GM18508 (cell line): ENCODE measurements around the gene TRDN.

Source experiments
- ATAC-seq: cut with Tn5 transposase; IDR thresholded peaks from one replicate; pipeline ENCODE4 v1.9.1; 2021; ENCODE audit warnings: moderate number of reproducible peaks; ENCODE audit not compliant: insufficient read depth, unreplicated experiment

TRDN gene

GRCh38 chr6:123636782-123637181, at the start of gene TRDN:
Gene TRDN, minus strand, starts transcription at chr6:123636950. Its CDS starts 175 bp downstream, at chr6:123636775.
- no peak for ATAC-seq

GRCh38 chr6:123681957-123682462, 45.3 kb upstream of the TRDN start:
- ATAC-seq, result no peak

- ATAC-seq, result no peak
These were observed 41.1 kb upstream of the TRDN start for GRCh38 chr6:123677897-123678296.

- ATAC-seq, result no peak
These were observed 40.0 kb upstream of the TRDN start for GRCh38 chr6:123676793-123677192.

GRCh38 chr6:123668965-123669591, 32.3 kb upstream of the TRDN start:
- no peak for ATAC-seq

- no peak for ATAC-seq
These were observed 31.3 kb upstream of the TRDN start for GRCh38 chr6:123668063-123668462.

GRCh38 chr6:123663436-123663835, 26.7 kb upstream of the TRDN start:
- ATAC-seq, result no peak

GRCh38 chr6:123662757-123663156, 26.0 kb upstream of the TRDN start:
- no peak for ATAC-seq

GRCh38 chr6:123661105-123661891, 24.5 kb upstream of the TRDN start:
- no peak for ATAC-seq

- no peak for ATAC-seq
These were observed 23.4 kb upstream of the TRDN start for GRCh38 chr6:123659960-123660748.

GRCh38 chr6:123658848-123659247, 22.1 kb upstream of the TRDN start:
- ATAC-seq, result no peak

GRCh38 chr6:123655521-123656306, 19.0 kb upstream of the TRDN start:
- peak; percentile 74 for ATAC-seq

GRCh38 chr6:123648723-123649122, 12.0 kb upstream of the TRDN start:
- ATAC-seq, result no peak

GRCh38 chr6:123648020-123648580, 11.3 kb upstream of the TRDN start:
- no peak for ATAC-seq

- ATAC-seq, result no peak
These were observed 4.7 kb upstream of the TRDN start for GRCh38 chr6:123641497-123641896.

- ATAC-seq, result no peak
These were observed 3.9 kb upstream of the TRDN start for GRCh38 chr6:123640567-123641187.

GRCh38 chr6:123638865-123639264, 2.1 kb upstream of the TRDN start:
- no peak for ATAC-seq

- ATAC-seq, result no peak
These were observed 468 bp downstream of the TRDN start for GRCh38 chr6:123636282-123636681.

- no peak for ATAC-seq
These were observed 1.2 kb downstream of the TRDN start for GRCh38 chr6:123635567-123635966.
